OCI-M2 (cell line): Measurements from ENCODE around the gene UBXN6.

ENCODE experiments used
- DNase-seq: peaks from one replicate; lab custom pipeline; 2025; ENCODE audit not compliant: unreplicated experiment; lab: John Stamatoyannopoulos, UW

The UBXN6 gene

GRCh38 chr19:4456843-4457653 lies 546 bp downstream of the UBXN6 start:
- no peak for DNase-seq

GRCh38 chr19:4456476-4456842 lies 1.1 kb downstream of the UBXN6 start:
- no peak for DNase-seq

- DNase-seq, result no peak
Measured at GRCh38 chr19:4455719-4456475, 1.7 kb downstream of the UBXN6 start.

- no peak for DNase-seq
Measured at GRCh38 chr19:4454747-4455718, 2.6 kb downstream of the UBXN6 start.

GRCh38 chr19:4453232-4454179 lies 4.1 kb downstream of the UBXN6 start:
- DNase-seq, result no peak

GRCh38 chr19:4452230-4452990 lies 5.2 kb downstream of the UBXN6 start:
- DNase-seq, result no peak

- no peak for DNase-seq
Measured at GRCh38 chr19:4449639-4450028, 8.0 kb downstream of the UBXN6 start.

- DNase-seq, result no peak
Measured at GRCh38 chr19:4449022-4449638, 8.5 kb downstream of the UBXN6 start.

GRCh38 chr19:4448147-4448985 lies 9.2 kb downstream of the UBXN6 start:
- DNase-seq, result no peak

- no peak for DNase-seq
Measured at GRCh38 chr19:4447327-4448146, 10.1 kb downstream of the UBXN6 start.

GRCh38 chr19:4446704-4447200 lies 10.8 kb downstream of the UBXN6 start:
- DNase-seq, result no peak

GRCh38 chr19:4445963-4446703 lies 11.5 kb downstream of the UBXN6 start:
- DNase-seq, result no peak

GRCh38 chr19:4444765-4445741 lies 12.5 kb downstream of the UBXN6 start:
- no peak for DNase-seq

- DNase-seq, result no peak
Measured at GRCh38 chr19:4443966-4444764, 13.4 kb downstream of the UBXN6 start.
